ENCODE results near the gene NUDT1.

Gene NUDT1

GRCh38 chr7:2202901-2203765 is 38.9 kb upstream of the NUDT1 start:
- TF ChIP-seq, protein P1, sequence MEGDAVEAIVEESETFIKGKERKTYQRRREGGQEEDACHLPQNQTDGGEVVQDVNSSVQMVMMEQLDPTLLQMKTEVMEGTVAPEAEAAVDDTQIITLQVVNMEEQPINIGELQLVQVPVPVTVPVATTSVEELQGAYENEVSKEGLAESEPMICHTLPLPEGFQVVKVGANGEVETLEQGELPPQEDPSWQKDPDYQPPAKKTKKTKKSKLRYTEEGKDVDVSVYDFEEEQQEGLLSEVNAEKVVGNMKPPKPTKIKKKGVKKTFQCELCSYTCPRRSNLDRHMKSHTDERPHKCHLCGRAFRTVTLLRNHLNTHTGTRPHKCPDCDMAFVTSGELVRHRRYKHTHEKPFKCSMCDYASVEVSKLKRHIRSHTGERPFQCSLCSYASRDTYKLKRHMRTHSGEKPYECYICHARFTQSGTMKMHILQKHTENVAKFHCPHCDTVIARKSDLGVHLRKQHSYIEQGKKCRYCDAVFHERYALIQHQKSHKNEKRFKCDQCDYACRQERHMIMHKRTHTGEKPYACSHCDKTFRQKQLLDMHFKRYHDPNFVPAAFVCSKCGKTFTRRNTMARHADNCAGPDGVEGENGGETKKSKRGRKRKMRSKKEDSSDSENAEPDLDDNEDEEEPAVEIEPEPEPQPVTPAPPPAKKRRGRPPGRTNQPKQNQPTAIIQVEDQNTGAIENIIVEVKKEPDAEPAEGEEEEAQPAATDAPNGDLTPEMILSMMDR (IDR thresholded peaks at IDR 0.05; ENCODE audit: insufficient read depth, low read length, missing control alignments) = no peak
- DNase-seq (ENCODE audit: low read depth, low spot score) = no peak
- ChIA-PET POLR2A (no interaction called here), CTCF (interaction anchor here (1.0 to 2.4 kb wide), 9 partner anchors 8 to 291 kb away, joined by 3 to 9 read pairs (median 4); no protein-coding TSS in a partner anchor)
- no peak overlapping the region for H3K4me3 ChIP-seq (ENCODE audit: low read depth, low read length)

DNA sequence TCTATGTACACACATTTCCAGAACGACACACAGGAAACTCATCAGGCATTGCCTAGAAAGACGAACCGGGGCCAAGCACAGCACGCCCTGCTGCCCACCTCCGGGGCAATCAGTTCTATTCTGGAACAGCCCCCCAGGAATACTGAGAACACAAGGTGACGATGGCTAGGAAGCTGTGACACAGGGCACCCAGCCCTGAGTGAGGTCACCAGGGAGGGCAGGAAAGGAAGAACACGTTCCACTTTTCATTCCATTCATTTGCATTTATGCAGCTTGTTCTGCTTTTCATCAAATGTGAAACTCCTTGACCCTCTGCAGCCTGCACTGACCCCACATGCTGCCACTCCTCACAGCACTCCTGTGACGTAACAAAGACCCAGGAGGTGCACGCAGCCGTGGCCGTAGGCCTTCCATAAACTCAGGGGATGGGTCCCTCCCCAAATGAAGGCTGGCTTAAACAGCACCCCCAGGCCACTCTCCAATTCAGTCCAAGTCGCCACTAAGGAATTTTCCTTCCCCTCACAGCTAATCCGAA is 38.2 kb upstream of the NUDT1 start:
- no peak for DNase-seq (ENCODE audit: low read depth, low spot score)
- no peak overlapping the region for H3K4me3 ChIP-seq (ENCODE audit: low read depth, low read length)
- POLR2A ChIA-PET = no interaction called here
- TF ChIP-seq, protein P1 (IDR thresholded peaks at IDR 0.05; ENCODE audit: insufficient read depth, low read length, missing control alignments) = no peak
- CTCF ChIA-PET = interaction anchor here (1.0 to 2.4 kb wide), 8 partner anchors 9 to 291 kb away, joined by 3 to 9 read pairs (median 4); no protein-coding TSS in a partner anchor

DNA sequence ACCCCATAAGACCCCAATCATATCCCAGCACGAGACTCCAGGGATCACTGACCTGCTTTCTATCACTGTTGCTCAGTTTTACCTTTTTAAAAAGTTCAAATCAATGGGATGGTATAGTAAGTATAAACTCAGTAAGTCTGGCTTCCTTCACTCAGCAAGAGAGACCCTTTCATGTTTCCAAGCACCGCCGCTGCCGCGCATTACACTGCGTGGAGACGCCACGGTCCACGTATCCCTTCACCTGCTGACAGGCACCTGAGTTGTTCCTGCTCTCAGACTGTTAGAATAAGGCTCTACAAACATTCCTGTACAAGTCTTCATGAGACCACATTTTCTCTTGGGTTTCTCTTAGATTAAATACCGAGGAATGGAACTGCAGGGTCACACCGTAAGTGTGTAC is 37.6 kb upstream of the NUDT1 start:
- TF ChIP-seq, protein P1 (IDR thresholded peaks at IDR 0.05; ENCODE audit: insufficient read depth, low read length, missing control alignments) = no peak
- no peak overlapping the region for H3K4me3 ChIP-seq (ENCODE audit: low read depth, low read length)
- DNase-seq (ENCODE audit: low read depth, low spot score) = no peak
- POLR2A ChIA-PET = no interaction called here
- CTCF ChIA-PET = interaction anchor here (1.0 kb wide), 2 partner anchors 46 to 144 kb away, joined by 3 to 4 read pairs; no protein-coding TSS in a partner anchor

- ChIA-PET POLR2A (no interaction called here), CTCF (interaction anchor here (1.0 kb wide), 1 partner anchor 47 kb away, joined by 3 read pairs; no protein-coding TSS in a partner anchor)
- TF ChIP-seq, protein P1 (IDR thresholded peaks at IDR 0.05; ENCODE audit: insufficient read depth, low read length, missing control alignments) = no peak
- DNase-seq (ENCODE audit: low read depth, low spot score) = no peak
- no peak overlapping the region for H3K4me3 ChIP-seq (ENCODE audit: low read depth, low read length)
Observed at GRCh38 chr7:2205036-2205780, 36.8 kb upstream of the NUDT1 start.

- ChIA-PET POLR2A (interaction anchor here (0.6 kb wide), 1 partner anchor 140 kb away, joined by 3 read pairs; no protein-coding TSS in a partner anchor), CTCF (interaction anchor here (0.9 to 3.7 kb wide), 24 partner anchors 8 to 632 kb away, joined by 3 to 19 read pairs (median 4); partner anchors contain the start of genes EIF3B and ELFN1)
- DNase-seq (ENCODE audit: low read depth, low spot score) = no peak
- TF ChIP-seq, protein P1 (IDR thresholded peaks at IDR 0.05; ENCODE audit: insufficient read depth, low read length, missing control alignments) = no peak
- no peak overlapping the region for H3K4me3 ChIP-seq (ENCODE audit: low read depth, low read length)
Observed at GRCh38 chr7:2208712-2209111, 33.3 kb upstream of the NUDT1 start.

Measured in AG04449 (cell line).